Activated T-helper 1 cell treated with anti-CD3 and anti-CD28 coated beads, Interleukin-2, amount 50 U/mL, for 16 hours (primary cell): ENCODE data around the gene PRDM5.

Experiments
- DNase-seq, 2 donors: peaks; one replicate each; pipeline ENCODE4 v3.0.0-alpha.2; 2020; ENCODE audit warnings: low read depth in 1 of 2, low spot score in 1 of 2

PRDM5 gene

GRCh38 chr4:120714417-120715010, 208.0 kb downstream of the PRDM5 start:
- no peak for DNase-seq

GRCh38 chr4:120709991-120710390, 212.5 kb downstream of the PRDM5 start:
- no peak for DNase-seq

- no peak for DNase-seq
Observed at GRCh38 chr4:120704538-120704937, 218.0 kb downstream of the PRDM5 start.

- no peak for DNase-seq
Observed at GRCh38 chr4:120703908-120704307, 218.6 kb downstream of the PRDM5 start.

GRCh38 chr4:120699354-120699753, 223.2 kb downstream of the PRDM5 start:
- no peak for DNase-seq

GRCh38 chr4:120694973-120695372, 227.6 kb downstream of the PRDM5 start:
- DNase-seq: no peak

GRCh38 chr4:120693816-120694215, 228.7 kb downstream of the PRDM5 start:
- no peak for DNase-seq

GRCh38 chr4:120692964-120693363, 229.6 kb downstream of the PRDM5 start:
- DNase-seq: no peak

- no peak for DNase-seq
Observed at GRCh38 chr4:120691536-120691935, 231.0 kb downstream of the PRDM5 start.

GRCh38 chr4:120691106-120691505, 231.4 kb downstream of the PRDM5 start:
- DNase-seq: no peak

GRCh38 chr4:120688791-120689190, 233.7 kb downstream of the PRDM5 start:
- no peak for DNase-seq

GRCh38 chr4:120685756-120686278, 236.7 kb downstream of the PRDM5 start:
- no peak for DNase-seq

- no peak for DNase-seq
Observed at GRCh38 chr4:120683897-120684540, 238.5 kb downstream of the PRDM5 start.

- DNase-seq: no peak
Observed at GRCh38 chr4:120682981-120683380, 239.5 kb downstream of the PRDM5 start.

- DNase-seq: no peak
Observed at GRCh38 chr4:120680647-120681228, 241.8 kb downstream of the PRDM5 start.

GRCh38 chr4:120673696-120674095, 248.8 kb downstream of the PRDM5 start:
- DNase-seq: no peak

GRCh38 chr4:120672558-120673147, 249.9 kb downstream of the PRDM5 start:
- DNase-seq: no peak

GRCh38 chr4:120672076-120672475, 250.4 kb downstream of the PRDM5 start:
- no peak for DNase-seq

GRCh38 chr4:120671538-120671937, 251.0 kb downstream of the PRDM5 start:
- DNase-seq: no peak

GRCh38 chr4:120667102-120667501, 255.4 kb downstream of the PRDM5 start:
- no peak for DNase-seq

GRCh38 chr4:120664851-120665250, 257.7 kb downstream of the PRDM5 start:
- DNase-seq: no peak

GRCh38 chr4:120659616-120660170, 262.8 kb downstream of the PRDM5 start:
- no peak for DNase-seq
